Subcutaneous adipose tissue (tissue), 4 donors: ENCODE data around the gene RFX4. TPM values are rescaled to one million over a fixed set of nuclear protein-coding genes. Genes with fewer than 3 reads are reported as not detected.

Experiments used
- total RNA-seq, 4 donors: library from RNA; depleted of rRNA; stranded (reverse); fragments of >200 nt; gene quantifications; one replicate each; pipeline ENCODE4 v1.1.0, GENCODE V29; 2016
- TF ChIP-seq, protein P1 (sequence below): fragments of 450-650 bp; IDR thresholded peaks from one replicate; pipeline ENCODE4 v1.5.1; 2016; ENCODE audit warnings: low read depth, mild to moderate bottlenecking, control low read depth, antibody characterized with exemption, moderate library complexity

The RFX4 gene
- total RNA-seq, 4 donors from 2014 or later = 0.38 TPM; not detected in 3

- TF ChIP-seq, protein P1, sequence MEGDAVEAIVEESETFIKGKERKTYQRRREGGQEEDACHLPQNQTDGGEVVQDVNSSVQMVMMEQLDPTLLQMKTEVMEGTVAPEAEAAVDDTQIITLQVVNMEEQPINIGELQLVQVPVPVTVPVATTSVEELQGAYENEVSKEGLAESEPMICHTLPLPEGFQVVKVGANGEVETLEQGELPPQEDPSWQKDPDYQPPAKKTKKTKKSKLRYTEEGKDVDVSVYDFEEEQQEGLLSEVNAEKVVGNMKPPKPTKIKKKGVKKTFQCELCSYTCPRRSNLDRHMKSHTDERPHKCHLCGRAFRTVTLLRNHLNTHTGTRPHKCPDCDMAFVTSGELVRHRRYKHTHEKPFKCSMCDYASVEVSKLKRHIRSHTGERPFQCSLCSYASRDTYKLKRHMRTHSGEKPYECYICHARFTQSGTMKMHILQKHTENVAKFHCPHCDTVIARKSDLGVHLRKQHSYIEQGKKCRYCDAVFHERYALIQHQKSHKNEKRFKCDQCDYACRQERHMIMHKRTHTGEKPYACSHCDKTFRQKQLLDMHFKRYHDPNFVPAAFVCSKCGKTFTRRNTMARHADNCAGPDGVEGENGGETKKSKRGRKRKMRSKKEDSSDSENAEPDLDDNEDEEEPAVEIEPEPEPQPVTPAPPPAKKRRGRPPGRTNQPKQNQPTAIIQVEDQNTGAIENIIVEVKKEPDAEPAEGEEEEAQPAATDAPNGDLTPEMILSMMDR = no peak
Observed at GRCh38 chr12:106720696-106721095, 137.9 kb downstream of the RFX4 start.

GRCh38 chr12:106721915-106722314, 139.1 kb downstream of the RFX4 start:
- TF ChIP-seq, protein P1 = no peak

GRCh38 chr12:106722837-106723236, 140.0 kb downstream of the RFX4 start:
- TF ChIP-seq, protein P1 = no peak

GRCh38 chr12:106723416-106723815, 140.6 kb downstream of the RFX4 start:
- TF ChIP-seq, protein P1 = no peak

GRCh38 chr12:106724116-106724515, 141.3 kb downstream of the RFX4 start:
- TF ChIP-seq, protein P1 = no peak

DNA sequence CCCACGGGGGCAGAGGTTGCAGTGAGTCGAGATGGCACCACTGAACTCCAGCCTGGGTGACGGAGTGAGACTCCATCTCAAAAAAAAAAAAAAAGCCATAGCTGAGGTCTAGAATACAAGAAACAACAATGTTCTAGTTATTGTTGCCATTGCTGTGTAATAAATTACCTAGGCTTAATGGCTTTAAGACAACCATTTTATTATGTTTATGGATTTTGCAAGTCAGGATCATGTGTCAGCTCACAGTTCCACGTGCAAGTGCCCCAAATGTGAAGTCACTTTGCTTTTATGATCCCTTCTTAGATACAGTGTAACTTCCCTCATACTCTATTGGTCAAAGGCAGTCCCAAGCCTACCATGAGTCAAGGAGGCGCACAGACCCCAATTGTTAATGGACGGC, 142.1 kb downstream of the RFX4 start:
- TF ChIP-seq, protein P1 = no peak

DNA sequence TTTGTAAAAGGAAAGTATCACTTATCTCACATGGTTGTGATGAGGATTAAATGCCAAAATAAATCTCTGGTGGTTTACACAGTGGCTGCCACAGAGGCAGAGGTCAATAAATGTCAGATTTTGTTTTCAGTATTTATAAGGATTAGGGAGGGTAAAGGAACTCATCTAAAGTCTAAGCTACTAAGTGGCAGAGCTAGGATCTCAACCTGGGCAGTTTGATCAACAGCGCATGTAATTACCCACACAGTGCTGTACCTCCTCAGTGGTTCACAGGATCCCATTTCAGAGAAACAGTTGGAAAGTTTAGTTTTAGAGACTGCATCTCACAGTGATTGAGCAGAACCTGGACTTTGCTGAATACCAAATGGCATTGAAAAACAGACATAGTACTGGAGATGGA, 146.8 kb downstream of the RFX4 start:
- TF ChIP-seq, protein P1 = no peak
